HUES48 (cell line): ENCODE data around the gene ERBB2.
"Not testable (repeated sequence)": the region's sequence is repeated elsewhere in the genome, so short reads cannot be mapped to it uniquely, and the experiment has no call there.

Experiments used
- H3K27ac ChIP-seq: one replicate; pipeline ENCODE4 v1.7.0; 2013; ENCODE audit warnings: low read depth, low read length, inconsistent platforms
- H3K27me3 ChIP-seq: 2 replicates; pipeline ENCODE4 v1.6.1; 2013; ENCODE audit warnings: mild to moderate bottlenecking, low read length; ENCODE audit not compliant: control insufficient read depth, insufficient read depth
- H3K36me3 ChIP-seq: 2 replicates; pipeline ENCODE4 v1.6.1; 2013; ENCODE audit warnings: low read length; ENCODE audit not compliant: control insufficient read depth, insufficient read depth
- H3K4me1 ChIP-seq: 2 replicates; pipeline ENCODE4 v1.6.1; 2013; ENCODE audit warnings: mild to moderate bottlenecking, low read length; ENCODE audit not compliant: control insufficient read depth, insufficient read depth
- H3K4me3 ChIP-seq: 2 replicates; pipeline ENCODE4 v1.5.1; 2013; ENCODE audit warnings: mild to moderate bottlenecking, low read depth, low read length
- H3K9ac ChIP-seq: 2 replicates; pipeline ENCODE4 v1.6.1; 2013; ENCODE audit warnings: mild to moderate bottlenecking, low read depth, low read length, moderate library complexity
- H3K9me3 ChIP-seq: 2 replicates; pipeline ENCODE4 v1.6.1; 2013; ENCODE audit warnings: low read length; ENCODE audit not compliant: control insufficient read depth, insufficient read depth

Gene ERBB2

GRCh38 chr17:39742856-39743436, 43.1 kb downstream of the ERBB2 start:
- H3K27ac ChIP-seq = no peak overlapping the region
- H3K9ac ChIP-seq = no peak overlapping the region
- no peaks in the 10 kb centered on the region for H3K27me3 ChIP-seq
- H3K9me3 ChIP-seq = no peaks in the 10 kb centered on the region
- H3K36me3 ChIP-seq = peaks cover 55% of the 10 kb centered on the region
- peaks cover 15% of the 10 kb centered on the region for H3K4me1 ChIP-seq
- H3K4me3 ChIP-seq = no peak overlapping the region

- H3K9ac ChIP-seq = no peak overlapping the region
- no peak overlapping the region for H3K27ac ChIP-seq
- H3K36me3 ChIP-seq = peaks cover 55% of the 10 kb centered on the region
Measured at GRCh38 chr17:39744075-39744835, 44.4 kb downstream of the ERBB2 start.

GRCh38 chr17:39744836-39745215, 45.0 kb downstream of the ERBB2 start:
- H3K9me3 ChIP-seq = no peaks in the 10 kb centered on the region
- H3K4me1 ChIP-seq = peaks cover 12% of the 10 kb centered on the region
- H3K9ac ChIP-seq = no peak overlapping the region
- no peak overlapping the region for H3K27ac ChIP-seq
- no peaks in the 10 kb centered on the region for H3K27me3 ChIP-seq
- H3K36me3 ChIP-seq = peaks cover 55% of the 10 kb centered on the region
- no peak overlapping the region for H3K4me3 ChIP-seq

More at GRCh38 chr17:39744075-39744835, 44.4 kb downstream of the ERBB2 start:
- H3K9me3 ChIP-seq = no peaks in the 10 kb centered on the region
- peaks cover 15% of the 10 kb centered on the region for H3K4me1 ChIP-seq
- H3K27me3 ChIP-seq = no peaks in the 10 kb centered on the region
- H3K4me3 ChIP-seq = no peak overlapping the region

- Histone ChIP-seq H3K9me3 (no peaks in the 10 kb centered on the region), H3K36me3 (peaks cover 55% of the 10 kb centered on the region), H3K9ac (no peak overlapping the region), H3K4me3 (no peak overlapping the region), H3K4me1 (peaks cover 7% of the 10 kb centered on the region), H3K27me3 (no peaks in the 10 kb centered on the region), H3K27ac (no peak overlapping the region)
Measured at GRCh38 chr17:39745335-39746144, 45.7 kb downstream of the ERBB2 start.

- Histone ChIP-seq H3K27me3 (no peaks in the 10 kb centered on the region), H3K9me3 (no peaks in the 10 kb centered on the region), H3K4me3 (no peak overlapping the region), H3K9ac (no peak overlapping the region), H3K4me1 (peaks cover 7% of the 10 kb centered on the region), H3K27ac (no peak overlapping the region), H3K36me3 (peaks cover 55% of the 10 kb centered on the region)
Measured at GRCh38 chr17:39746145-39746461, 46.2 kb downstream of the ERBB2 start.

- no peaks in the 10 kb centered on the region for H3K27me3 ChIP-seq
- H3K36me3 ChIP-seq = peaks cover 48% of the 10 kb centered on the region
- peaks cover 12% of the 10 kb centered on the region for H3K4me1 ChIP-seq
- H3K4me3 ChIP-seq = no peak overlapping the region
- H3K27ac ChIP-seq = no peak overlapping the region
- no peaks in the 10 kb centered on the region for H3K9me3 ChIP-seq
- H3K9ac ChIP-seq = no peak overlapping the region
Measured at GRCh38 chr17:39747745-39748144, 47.9 kb downstream of the ERBB2 start.

- Histone ChIP-seq H3K4me1 (peaks cover 12% of the 10 kb centered on the region), H3K36me3 (peaks cover 40% of the 10 kb centered on the region)
- not testable (repeated sequence) for H3K9ac ChIP-seq, H3K27me3 ChIP-seq, H3K4me3 ChIP-seq, H3K9me3 ChIP-seq, H3K27ac ChIP-seq
Measured at GRCh38 chr17:39748444-39749034, 48.7 kb downstream of the ERBB2 start.

- Histone ChIP-seq H3K36me3 (peaks cover 22% of the 10 kb centered on the region), H3K9ac (0 out of 2 replicates have a peak overlapping the region, but pooled peaks have one; percentile 14), H3K27me3 (peaks cover 4% of the 10 kb centered on the region; the same call in 1 of the 2 replicates), H3K27ac (no peak overlapping the region), H3K4me3 (no peak overlapping the region), H3K9me3 (no peaks in the 10 kb centered on the region), H3K4me1 (peaks cover 17% of the 10 kb centered on the region)
Measured at GRCh38 chr17:39750131-39751015, 50.5 kb downstream of the ERBB2 start.

GRCh38 chr17:39751016-39751543, 51.2 kb downstream of the ERBB2 start:
- Histone ChIP-seq H3K4me3 (no peak overlapping the region), H3K4me1 (peaks cover 24% of the 10 kb centered on the region), H3K27me3 (peaks cover 7% of the 10 kb centered on the region), H3K36me3 (peaks cover 15% of the 10 kb centered on the region), H3K9ac (0 out of 2 replicates have a peak overlapping the region, but pooled peaks have one; percentile 14), H3K9me3 (no peaks in the 10 kb centered on the region), H3K27ac (no peak overlapping the region)

GRCh38 chr17:39751637-39752036, 51.8 kb downstream of the ERBB2 start:
- no peak overlapping the region for H3K9ac ChIP-seq
- H3K36me3 ChIP-seq = peaks cover 9% of the 10 kb centered on the region
- H3K9me3 ChIP-seq = no peaks in the 10 kb centered on the region
- no peak overlapping the region for H3K4me3 ChIP-seq
- H3K4me1 ChIP-seq = peaks cover 29% of the 10 kb centered on the region
- H3K27ac ChIP-seq = no peak overlapping the region
- H3K27me3 ChIP-seq = peaks cover 8% of the 10 kb centered on the region
